ENCODE results near the gene CTPS1. TPM values are rescaled to one million over a fixed set of nuclear protein-coding genes. Genes with fewer than 3 reads are reported as not detected.

Gene CTPS1
- total RNA-seq, 6 experiments from 2014 or later, result 89.3 to 125 (median 91.6) TPM

DNA sequence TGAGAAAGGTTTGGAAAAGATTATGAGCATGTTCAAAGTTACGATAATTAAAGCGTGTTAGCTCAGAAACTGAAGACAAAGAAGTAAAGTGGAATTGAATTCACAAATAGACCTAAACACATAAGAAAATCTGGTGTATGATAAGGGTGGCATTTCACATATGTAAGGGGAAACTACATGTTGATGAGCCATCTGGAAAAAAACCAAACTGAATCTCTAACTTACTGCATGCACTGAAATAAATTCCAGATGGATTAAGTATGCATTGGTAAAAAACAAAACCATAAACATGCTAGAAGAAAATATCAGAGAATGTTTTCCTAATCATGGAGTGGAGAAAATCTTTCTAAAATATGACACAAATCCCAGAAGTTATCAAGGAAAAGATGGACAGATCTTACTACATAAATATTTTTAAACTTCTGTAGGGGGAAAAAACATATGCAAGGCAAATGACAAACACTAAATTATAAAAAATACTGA, 34.0 kb upstream of the CTPS1 start:
- Mint-ChIP-seq H3K9me3 (peaks cover 9% of the 10 kb centered on the region), H3K4me1 (ENCODE audit: low read depth) (peaks cover 36% of the 10 kb centered on the region), H3K36me3 (ENCODE audit: low read depth) (peaks cover 10% of the 10 kb centered on the region), H3K27ac (peak overlapping the region; percentile 81; the same call in 1 of the 2 replicates), H3K4me3 (no peak overlapping the region), H3K27me3 (ENCODE audit: insufficient read depth) (peaks cover 1% of the 10 kb centered on the region)
- DNase-seq, result no peak
- TF ChIP-seq, protein P1, sequence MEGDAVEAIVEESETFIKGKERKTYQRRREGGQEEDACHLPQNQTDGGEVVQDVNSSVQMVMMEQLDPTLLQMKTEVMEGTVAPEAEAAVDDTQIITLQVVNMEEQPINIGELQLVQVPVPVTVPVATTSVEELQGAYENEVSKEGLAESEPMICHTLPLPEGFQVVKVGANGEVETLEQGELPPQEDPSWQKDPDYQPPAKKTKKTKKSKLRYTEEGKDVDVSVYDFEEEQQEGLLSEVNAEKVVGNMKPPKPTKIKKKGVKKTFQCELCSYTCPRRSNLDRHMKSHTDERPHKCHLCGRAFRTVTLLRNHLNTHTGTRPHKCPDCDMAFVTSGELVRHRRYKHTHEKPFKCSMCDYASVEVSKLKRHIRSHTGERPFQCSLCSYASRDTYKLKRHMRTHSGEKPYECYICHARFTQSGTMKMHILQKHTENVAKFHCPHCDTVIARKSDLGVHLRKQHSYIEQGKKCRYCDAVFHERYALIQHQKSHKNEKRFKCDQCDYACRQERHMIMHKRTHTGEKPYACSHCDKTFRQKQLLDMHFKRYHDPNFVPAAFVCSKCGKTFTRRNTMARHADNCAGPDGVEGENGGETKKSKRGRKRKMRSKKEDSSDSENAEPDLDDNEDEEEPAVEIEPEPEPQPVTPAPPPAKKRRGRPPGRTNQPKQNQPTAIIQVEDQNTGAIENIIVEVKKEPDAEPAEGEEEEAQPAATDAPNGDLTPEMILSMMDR (IDR thresholded peaks at IDR 0.05), result no peak

DNA sequence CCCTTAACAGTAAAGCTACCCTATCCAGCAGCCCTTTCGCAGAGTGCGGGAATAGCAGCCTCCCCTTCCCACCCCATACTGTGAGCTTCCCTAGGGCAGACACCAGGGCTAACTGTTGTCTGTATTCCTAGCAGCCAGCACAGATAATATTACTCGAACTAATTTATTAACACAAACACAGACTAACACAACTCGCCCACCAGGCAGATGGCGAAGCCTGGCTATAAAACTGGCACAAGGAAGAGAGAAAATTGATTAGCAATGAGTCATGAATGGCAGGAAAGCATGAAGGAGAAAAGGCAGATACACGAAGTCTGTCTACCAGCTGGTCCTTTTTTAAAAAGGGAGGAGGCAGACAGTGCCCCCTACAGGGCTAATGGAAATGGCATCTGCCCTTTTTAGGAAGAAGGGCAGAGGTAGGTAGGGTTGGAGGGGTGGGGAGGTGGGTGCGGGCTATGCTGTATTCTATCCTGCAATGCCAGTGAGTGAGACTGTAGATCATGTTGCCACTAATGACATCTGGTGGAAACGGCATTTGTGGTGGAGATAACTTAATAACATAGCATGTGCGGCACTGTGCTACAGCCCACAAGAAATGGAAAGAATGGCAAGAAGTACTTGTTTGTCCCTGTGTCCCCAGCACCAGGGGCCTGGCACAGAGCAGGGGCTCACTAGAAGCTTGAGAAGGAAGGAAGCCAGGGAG, 30.6 kb upstream of the CTPS1 start:
- Mint-ChIP-seq H3K9me3 (peaks cover 9% of the 10 kb centered on the region), H3K4me1 (ENCODE audit: low read depth) (peaks cover 39% of the 10 kb centered on the region), H3K27ac (peak overlapping the region; percentile 34), H3K36me3 (ENCODE audit: low read depth) (peaks cover 10% of the 10 kb centered on the region), H3K4me3 (peak overlapping the region; percentile 35), H3K27me3 (ENCODE audit: insufficient read depth) (peaks cover 1% of the 10 kb centered on the region)
- DNase-seq, result peak; percentile 63
- TF ChIP-seq, protein P1 (IDR thresholded peaks at IDR 0.05), result peak; percentile 92

DNA sequence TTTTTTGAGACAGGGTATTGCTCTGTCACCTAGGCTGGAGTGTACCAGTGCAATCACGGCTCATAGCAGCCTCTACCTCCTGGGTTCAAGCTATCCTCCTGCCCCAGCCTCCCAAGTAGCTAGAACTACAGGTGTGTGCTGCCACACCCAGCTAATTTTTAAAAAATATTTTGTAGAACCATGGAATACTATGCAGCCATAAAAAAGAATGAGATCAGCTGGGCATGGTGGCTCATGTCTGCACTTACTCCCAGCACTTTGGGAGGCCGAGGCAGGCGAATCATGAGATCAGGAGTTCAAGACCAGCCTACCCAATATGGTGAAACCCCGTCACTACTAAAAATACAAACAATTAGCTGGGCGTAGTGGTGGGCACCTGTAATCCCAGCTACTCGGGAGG, 29.9 kb upstream of the CTPS1 start:
- Mint-ChIP-seq H3K4me1 (ENCODE audit: low read depth) (peaks cover 33% of the 10 kb centered on the region), H3K27ac (no peak overlapping the region), H3K9me3 (peaks cover 9% of the 10 kb centered on the region), H3K36me3 (ENCODE audit: low read depth) (peaks cover 10% of the 10 kb centered on the region), H3K27me3 (ENCODE audit: insufficient read depth) (peaks cover 1% of the 10 kb centered on the region), H3K4me3 (no peak overlapping the region)
- TF ChIP-seq, protein P1 (IDR thresholded peaks at IDR 0.05), result no peak
- DNase-seq, result no peak

DNA sequence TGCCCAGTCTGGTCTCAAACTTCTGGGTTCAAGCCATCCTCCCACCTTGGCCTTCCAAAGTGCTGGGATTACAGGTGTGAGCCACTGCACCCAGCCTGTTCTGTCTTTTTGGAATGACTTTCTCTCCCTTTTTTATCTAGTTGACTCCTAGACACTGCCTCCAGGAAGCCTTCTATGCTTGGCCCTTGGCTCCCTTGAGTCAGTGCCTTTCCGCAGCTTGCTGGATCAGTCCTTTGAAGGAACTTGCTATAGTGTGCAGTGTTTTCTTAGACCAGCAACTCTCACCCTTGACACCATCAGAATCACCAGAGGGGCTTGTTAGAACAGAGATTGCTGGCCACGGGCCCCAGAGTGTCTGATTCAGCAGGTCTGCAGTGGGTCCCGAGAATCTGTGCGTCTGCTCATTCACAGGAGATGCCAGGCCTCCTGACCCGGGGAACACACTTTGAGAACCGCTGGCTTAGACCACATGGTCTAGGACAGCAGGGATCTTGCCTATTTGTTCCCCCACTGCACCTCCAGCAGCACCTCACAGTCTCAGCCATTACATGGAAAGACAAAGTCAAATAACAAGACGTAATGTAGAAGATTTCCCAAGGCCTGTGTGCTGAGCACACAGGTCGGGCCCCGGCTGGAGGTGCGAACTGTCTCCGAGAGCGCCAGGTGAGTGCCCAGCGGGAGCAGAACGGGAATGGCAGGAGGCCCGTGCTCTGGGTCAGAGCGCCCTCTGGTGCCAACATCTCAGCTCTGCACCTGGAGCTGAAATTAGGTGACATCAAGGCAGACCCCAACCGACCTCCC, 27.4 kb upstream of the CTPS1 start:
- H3K4me3 Mint-ChIP-seq, result no peak overlapping the region; the same call in 1 of the 2 replicates

DNA sequence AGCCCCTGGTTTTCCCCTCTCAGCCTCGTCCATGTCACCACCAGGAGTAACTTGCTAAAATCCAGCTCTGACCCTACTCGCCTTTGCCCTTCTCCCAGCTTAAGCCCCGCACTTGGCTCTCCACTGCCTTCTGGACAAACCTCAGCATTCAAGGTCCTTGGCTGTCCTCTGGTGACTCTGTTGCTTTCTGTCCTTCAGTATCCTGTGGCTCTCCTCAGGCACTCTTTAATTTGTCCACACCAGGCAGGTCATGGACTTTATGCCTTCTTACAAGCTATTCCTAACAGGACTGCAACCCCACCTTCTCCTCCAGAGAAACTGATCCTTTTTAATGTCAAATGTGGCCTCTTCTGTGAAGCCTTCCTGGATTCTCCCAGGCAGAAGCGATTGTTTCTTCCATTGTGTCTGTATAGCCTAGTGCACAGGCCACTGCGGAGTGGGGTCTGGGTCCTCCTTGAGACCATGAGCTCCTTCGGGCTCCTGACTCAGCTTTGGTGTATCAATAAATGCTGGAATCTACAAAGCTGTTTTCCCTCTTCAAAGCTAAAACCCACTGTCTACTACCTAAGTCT, 26.7 kb upstream of the CTPS1 start:
- peaks cover 29% of the 10 kb centered on the region for H3K4me1 Mint-ChIP-seq (ENCODE audit: low read depth)
- peaks cover 1% of the 10 kb centered on the region for H3K27me3 Mint-ChIP-seq (ENCODE audit: insufficient read depth)
- DNase-seq, result no peak
- H3K36me3 Mint-ChIP-seq (ENCODE audit: low read depth), result no peaks in the 10 kb centered on the region
- TF ChIP-seq, protein P1 (IDR thresholded peaks at IDR 0.05), result peak; percentile 31
- no peak overlapping the region for H3K27ac Mint-ChIP-seq
- H3K4me3 Mint-ChIP-seq, result no peak overlapping the region
- H3K9me3 Mint-ChIP-seq, result no peaks in the 10 kb centered on the region

More for the DNA sequence above, 27.4 kb upstream of the CTPS1 start:
- peaks cover 29% of the 10 kb centered on the region for H3K4me1 Mint-ChIP-seq (ENCODE audit: low read depth)
- peaks cover 1% of the 10 kb centered on the region for H3K27me3 Mint-ChIP-seq (ENCODE audit: insufficient read depth)
- no peaks in the 10 kb centered on the region for H3K9me3 Mint-ChIP-seq
- TF ChIP-seq, protein P1 (IDR thresholded peaks at IDR 0.05), result peak; percentile 97
- H3K27ac Mint-ChIP-seq, result no peak overlapping the region
- H3K36me3 Mint-ChIP-seq (ENCODE audit: low read depth), result no peaks in the 10 kb centered on the region
- DNase-seq, result peak; percentile 32
